Upper lobe of left lung (tissue), 6 donors: ENCODE data around the gene IL1RL1. TPM values are rescaled to one million over a fixed set of nuclear protein-coding genes. Genes with fewer than 3 reads are reported as not detected.
"Not testable (repeated sequence)": the region's sequence is repeated elsewhere in the genome, so short reads cannot be mapped to it uniquely, and the experiment has no call there.

Experiments used
- ATAC-seq, 2 donors: fragments of 200-7000 bp; cut with Tn5 transposase; one replicate each; pipeline ENCODE4 v1.9.1; 2022; ENCODE audit warnings: mild to moderate bottlenecking in 2 of 2, moderate library complexity in 2 of 2; ENCODE audit not compliant: low FRiP score in 2 of 2
- DNase-seq, 2 donors: peaks; one replicate each; pipeline ENCODE4 v3.0.0-alpha.2; 2019 to 2020
- H3K27ac ChIP-seq, 4 donors: fragments of 200-600 bp; sonication (generic); one replicate each; pipeline ENCODE4 v1.5.1; 2016 to 2019
- H3K27me3 ChIP-seq, 4 donors: fragments of 200-600 bp; sonication (generic); one replicate each; pipeline ENCODE4 v1.5.1; 2017 to 2019
- H3K36me3 ChIP-seq, 4 donors: fragments of 200-600 bp; sonication (generic); one replicate each; pipeline ENCODE4 v1.5.1; 2016 to 2019
- H3K4me1 ChIP-seq, 4 donors: fragments of 200-600 bp; sonication (generic); one replicate each; pipeline ENCODE4 v1.5.1; 2018 to 2019
- H3K4me3 ChIP-seq, 4 donors: fragments of 200-600 bp; sonication (generic); one replicate each; pipeline ENCODE4 v1.5.1; 2017 to 2019; ENCODE audit warnings: mild to moderate bottlenecking in 2 of 4, moderate library complexity in 1 of 4
- H3K9me3 ChIP-seq, 4 donors: fragments of 200-600 bp; sonication (generic); one replicate each; pipeline ENCODE4 v1.5.1; 2018 to 2019
- EP300 ChIP-seq, 4 donors: sonication (generic); formaldehyde crosslinking; IDR thresholded peaks; one replicate each; pipeline ENCODE4 v1.5.1; 2017; ENCODE audit warnings: antibody characterized with exemption in 4 of 4, control low read depth in 2 of 4
- POLR2A ChIP-seq, 4 donors: fragments of 450-650 bp; IDR thresholded peaks; one replicate each; pipeline ENCODE4 v1.5.1; 2016 to 2017; ENCODE audit warnings: antibody characterized with exemption in 4 of 4, mild to moderate bottlenecking in 2 of 4
- POLR2AphosphoS5 ChIP-seq, 2 donors: sonication (generic); formaldehyde crosslinking; IDR thresholded peaks; one replicate each; pipeline ENCODE4 v1.5.1; 2017; ENCODE audit warnings: antibody characterized with exemption in 2 of 2
- WGBS, 2 donors: methylation state at CpG; one replicate each; pipeline ENCODE4 v1.1.5; 2017 to 2018; 5-methylcytosine and 5-hydroxymethylcytosine counted together
- total RNA-seq, 6 donors: library from RNA; depleted of rRNA in 4 of 6; stranded (reverse); fragments of >200 nt in 4 of 6; gene quantifications; one replicate each; pipeline versions ENCODE4 v1.1.0 to v1.2.1, GENCODE V29; 2016 to 2021
- TF ChIP-seq, protein P1 (sequence below), 6 experiments: fragments of 450-650 bp in 4 of 6; fragments of 200-600 bp in 2 of 6; sonication (generic) in 2 of 6; IDR thresholded peaks; one replicate each; pipeline ENCODE4 v1.5.1; 2016 to 2019; ENCODE audit warnings: antibody characterized with exemption in 6 of 6
- donor health status: DM: no; HTN: no; CAD: no; lungs with moderate emphysema.
- donor health status: DM: no; HTN: yes; CAD: no; lungs with severe emphysema.

Gene IL1RL1
- total RNA-seq, 6 donors from 2014 or later, result 26.2 to 203 (median 53.1) TPM

DNA sequence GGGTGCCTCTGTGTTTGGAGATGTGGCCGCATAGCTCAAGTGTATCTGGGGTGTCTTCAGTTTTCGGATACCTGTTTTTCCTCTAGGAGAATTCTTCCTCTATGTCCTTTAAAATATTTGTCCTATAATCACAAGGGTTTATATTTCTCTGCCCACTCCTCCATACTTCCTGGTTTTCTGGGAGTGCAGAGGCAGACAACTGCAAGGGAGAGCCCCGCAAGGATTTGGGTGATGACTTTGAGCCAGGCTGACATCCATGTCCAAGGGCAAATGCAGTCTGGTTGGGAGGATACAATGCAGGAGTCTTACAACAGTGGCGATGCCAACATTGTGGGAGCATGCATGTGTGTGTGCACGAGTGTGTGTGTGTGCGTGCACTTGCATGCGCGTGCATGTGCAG, 2.1 kb downstream of the IL1RL1 start:
- ATAC-seq (no peak), DNase-seq (no peak)
- Histone ChIP-seq H3K9me3 (no peaks in the 10 kb centered on the region), H3K4me1 (no peaks in the 10 kb centered on the region), H3K4me3 (no peak overlapping the region), H3K27me3 (no peaks in the 10 kb centered on the region), H3K27ac (no peak overlapping the region), H3K36me3 (no peaks in the 10 kb centered on the region)
- TF ChIP-seq POLR2A (IDR thresholded peaks at IDR 0.05), result no peak
- no peak for TF ChIP-seq EP300 (IDR thresholded peaks at IDR 0.05)
- TF ChIP-seq, protein P1, sequence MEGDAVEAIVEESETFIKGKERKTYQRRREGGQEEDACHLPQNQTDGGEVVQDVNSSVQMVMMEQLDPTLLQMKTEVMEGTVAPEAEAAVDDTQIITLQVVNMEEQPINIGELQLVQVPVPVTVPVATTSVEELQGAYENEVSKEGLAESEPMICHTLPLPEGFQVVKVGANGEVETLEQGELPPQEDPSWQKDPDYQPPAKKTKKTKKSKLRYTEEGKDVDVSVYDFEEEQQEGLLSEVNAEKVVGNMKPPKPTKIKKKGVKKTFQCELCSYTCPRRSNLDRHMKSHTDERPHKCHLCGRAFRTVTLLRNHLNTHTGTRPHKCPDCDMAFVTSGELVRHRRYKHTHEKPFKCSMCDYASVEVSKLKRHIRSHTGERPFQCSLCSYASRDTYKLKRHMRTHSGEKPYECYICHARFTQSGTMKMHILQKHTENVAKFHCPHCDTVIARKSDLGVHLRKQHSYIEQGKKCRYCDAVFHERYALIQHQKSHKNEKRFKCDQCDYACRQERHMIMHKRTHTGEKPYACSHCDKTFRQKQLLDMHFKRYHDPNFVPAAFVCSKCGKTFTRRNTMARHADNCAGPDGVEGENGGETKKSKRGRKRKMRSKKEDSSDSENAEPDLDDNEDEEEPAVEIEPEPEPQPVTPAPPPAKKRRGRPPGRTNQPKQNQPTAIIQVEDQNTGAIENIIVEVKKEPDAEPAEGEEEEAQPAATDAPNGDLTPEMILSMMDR (IDR thresholded peaks at IDR 0.05), result no peak
- TF ChIP-seq POLR2AphosphoS5 (IDR thresholded peaks at IDR 0.05), result no peak
- WGBS, 2 donors, result 84% methylated on average over 8 of the region's 8 CpGs

DNA sequence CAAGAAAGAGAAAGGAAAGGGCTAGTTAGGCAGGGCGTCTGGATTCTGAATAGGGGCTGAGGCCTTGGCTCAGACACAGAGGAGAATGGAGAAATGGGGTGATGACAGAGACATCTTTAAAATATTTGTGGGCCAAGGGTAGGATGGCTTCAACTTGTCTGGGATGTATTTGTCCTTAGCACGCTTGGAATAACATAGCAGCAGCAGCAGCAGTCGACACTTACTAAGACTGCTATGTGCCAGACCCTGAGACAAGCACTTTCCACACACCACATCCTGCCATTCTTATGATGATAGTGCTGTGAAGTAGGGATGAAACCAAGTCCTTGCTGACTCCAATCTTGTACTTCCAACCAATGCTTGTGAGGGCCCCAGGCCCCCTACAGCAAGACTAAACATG, 2.6 kb downstream of the IL1RL1 start:
- 84 to 96% methylated on average over 3 of the region's 3 CpGs for WGBS, 2 donors
- TF ChIP-seq POLR2AphosphoS5 (IDR thresholded peaks at IDR 0.05) (no peak), POLR2A (IDR thresholded peaks at IDR 0.05) (no peak)
- DNase-seq (no peak), ATAC-seq (no peak)
- Histone ChIP-seq H3K9me3 (no peaks in the 10 kb centered on the region), H3K27ac (no peak overlapping the region), H3K36me3 (no peaks in the 10 kb centered on the region), H3K4me1 (no peaks in the 10 kb centered on the region), H3K4me3 (no peak overlapping the region), H3K27me3 (no peaks in the 10 kb centered on the region)

DNA sequence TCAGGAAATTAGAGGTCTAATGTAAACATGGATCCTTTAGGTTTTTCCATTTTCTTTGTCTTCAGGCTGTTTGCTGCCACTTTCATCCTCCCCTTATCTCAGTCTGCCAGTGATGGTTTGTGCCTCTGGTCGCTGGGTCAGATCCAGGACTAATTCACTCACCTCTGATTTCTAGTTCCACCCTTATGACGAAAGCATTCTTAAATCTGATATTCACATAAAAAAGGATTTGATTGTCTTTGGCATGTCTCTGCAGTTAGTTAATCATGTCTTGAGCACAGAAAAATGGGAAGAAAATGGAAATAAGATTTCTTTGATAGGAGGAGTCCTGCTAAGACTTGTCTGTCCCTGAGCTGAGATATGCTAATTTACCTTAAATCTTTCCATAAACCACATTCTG, 4.6 kb downstream of the IL1RL1 start:
- Histone ChIP-seq H3K27ac (no peak overlapping the region), H3K4me1 (no peaks in the 10 kb centered on the region)

DNA sequence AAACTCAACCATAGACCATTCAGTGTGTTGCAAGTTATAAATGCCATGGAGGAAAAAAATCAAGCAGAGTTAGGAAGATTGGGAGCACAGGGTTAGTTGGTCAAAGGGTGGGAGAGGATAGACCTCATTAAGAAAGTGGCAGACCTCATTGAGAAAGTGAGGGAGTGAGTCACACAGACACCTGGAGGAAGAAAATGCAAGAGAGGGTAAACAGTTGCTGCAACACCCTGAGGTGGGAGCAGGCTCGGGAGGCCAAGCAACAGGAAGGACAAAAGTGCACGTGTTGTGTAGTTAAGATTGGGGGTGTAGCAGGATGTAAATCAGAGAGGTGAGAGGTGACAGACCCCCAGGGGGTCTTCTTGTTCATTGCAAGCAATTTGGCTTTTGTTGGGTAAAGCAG, 6.4 kb downstream of the IL1RL1 start:
- Histone ChIP-seq H3K4me1 (no peaks in the 10 kb centered on the region), H3K4me3 (no peak overlapping the region), H3K36me3 (no peaks in the 10 kb centered on the region), H3K9me3 (no peaks in the 10 kb centered on the region), H3K27ac (no peak overlapping the region), H3K27me3 (no peaks in the 10 kb centered on the region)
- WGBS, 2 donors, result 27% methylated on average over 2 of the region's 2 CpGs
- TF ChIP-seq POLR2A (IDR thresholded peaks at IDR 0.05) (no peak), POLR2AphosphoS5 (IDR thresholded peaks at IDR 0.05) (no peak)
- no peak for ATAC-seq
- DNase-seq, result no peak

More for the DNA sequence above, 4.6 kb downstream of the IL1RL1 start:
- TF ChIP-seq POLR2AphosphoS5 (IDR thresholded peaks at IDR 0.05), result no peak
- TF ChIP-seq POLR2A (IDR thresholded peaks at IDR 0.05), result no peak
- TF ChIP-seq, protein P1 (IDR thresholded peaks at IDR 0.05), result no peak
- TF ChIP-seq EP300 (IDR thresholded peaks at IDR 0.05), result no peak
- Histone ChIP-seq H3K4me3 (no peak overlapping the region), H3K36me3 (no peaks in the 10 kb centered on the region), H3K27me3 (no peaks in the 10 kb centered on the region), H3K9me3 (no peaks in the 10 kb centered on the region)
- no peak for DNase-seq
- 63 to 67% methylated on average over 2 of the region's 2 CpGs for WGBS, 2 donors
- no peak for ATAC-seq

DNA sequence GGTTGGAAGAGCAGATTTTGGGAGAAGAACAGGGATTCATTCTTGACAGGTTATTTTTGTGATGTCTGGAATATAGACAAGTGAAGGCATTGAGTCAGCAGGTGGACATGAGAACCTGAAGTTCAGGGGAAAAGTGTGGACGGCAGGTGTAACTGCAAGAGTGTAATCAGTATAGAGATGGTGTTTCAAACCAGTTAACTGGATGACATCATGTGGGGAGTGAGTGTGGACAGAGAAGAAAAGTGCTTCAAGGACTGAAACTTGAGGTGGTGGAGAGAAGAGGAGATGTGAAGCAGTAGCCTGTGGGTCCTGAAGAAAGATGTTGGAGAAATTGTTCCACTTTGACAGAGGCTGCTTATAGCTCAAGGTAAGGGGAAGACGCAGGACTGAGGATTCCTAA, 7.1 kb downstream of the IL1RL1 start:
- Histone ChIP-seq H3K4me3 (no peak overlapping the region), H3K27me3 (no peaks in the 10 kb centered on the region), H3K36me3 (no peaks in the 10 kb centered on the region), H3K9me3 (no peaks in the 10 kb centered on the region), H3K27ac (no peak overlapping the region), H3K4me1 (no peaks in the 10 kb centered on the region)
- WGBS, 2 donors, result 87 to 90% methylated on average over 2 of the region's 2 CpGs
- DNase-seq (no peak), ATAC-seq (no peak)
- TF ChIP-seq EP300 (IDR thresholded peaks at IDR 0.05) (no peak), POLR2AphosphoS5 (IDR thresholded peaks at IDR 0.05) (no peak), POLR2A (IDR thresholded peaks at IDR 0.05) (no peak)
- TF ChIP-seq, protein P1 (IDR thresholded peaks at IDR 0.05), result no peak

DNA sequence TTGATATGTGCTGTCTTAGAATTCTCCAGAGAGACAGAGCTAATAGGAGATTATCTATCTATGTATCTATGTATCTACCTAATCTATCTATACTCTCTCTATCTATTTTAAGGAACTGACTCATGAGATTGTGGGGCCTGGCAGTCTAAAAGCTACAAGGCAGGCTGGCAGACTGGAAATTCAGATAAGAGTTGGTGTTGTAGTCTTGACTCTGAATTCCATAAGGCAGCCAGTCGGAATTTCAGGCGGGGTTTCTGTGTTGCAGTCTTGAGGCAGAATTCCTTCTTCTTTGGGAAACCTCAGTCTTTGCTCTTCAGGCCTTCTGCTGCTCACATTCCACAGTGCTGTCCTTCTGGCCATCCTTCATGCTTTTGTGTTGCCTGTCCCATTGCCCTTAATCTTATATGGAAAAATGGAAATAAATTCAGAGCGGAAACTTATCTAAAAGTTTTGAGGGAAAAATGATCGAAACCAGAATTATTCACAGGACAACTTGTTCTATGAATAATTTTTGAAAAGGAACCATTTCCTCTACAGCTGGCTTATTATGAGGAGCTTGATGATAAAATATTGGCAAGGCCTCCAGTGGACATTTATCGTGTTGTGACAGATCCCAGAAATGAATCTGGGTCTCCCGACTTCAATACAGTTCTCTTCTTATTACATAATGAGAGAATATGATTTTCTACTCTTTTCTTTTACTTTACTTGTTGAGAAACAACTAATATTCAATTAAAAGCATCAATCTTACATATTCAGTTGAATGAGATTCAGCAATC, 10.8 kb downstream of the IL1RL1 start:
- no peak for TF ChIP-seq EP300 (IDR thresholded peaks at IDR 0.05)
- TF ChIP-seq, protein P1 (IDR thresholded peaks at IDR 0.05), result no peak
- TF ChIP-seq POLR2A (IDR thresholded peaks at IDR 0.05), result no peak
- Histone ChIP-seq H3K27ac (no peak overlapping the region), H3K4me3 (no peak overlapping the region), H3K4me1 (no peaks in the 10 kb centered on the region), H3K9me3 (no peaks in the 10 kb centered on the region), H3K27me3 (no peaks in the 10 kb centered on the region), H3K36me3 (no peaks in the 10 kb centered on the region)
- DNase-seq (no peak), ATAC-seq (no peak)
- WGBS, 2 donors, result 59 to 72% methylated on average over 6 of the region's 6 CpGs

DNA sequence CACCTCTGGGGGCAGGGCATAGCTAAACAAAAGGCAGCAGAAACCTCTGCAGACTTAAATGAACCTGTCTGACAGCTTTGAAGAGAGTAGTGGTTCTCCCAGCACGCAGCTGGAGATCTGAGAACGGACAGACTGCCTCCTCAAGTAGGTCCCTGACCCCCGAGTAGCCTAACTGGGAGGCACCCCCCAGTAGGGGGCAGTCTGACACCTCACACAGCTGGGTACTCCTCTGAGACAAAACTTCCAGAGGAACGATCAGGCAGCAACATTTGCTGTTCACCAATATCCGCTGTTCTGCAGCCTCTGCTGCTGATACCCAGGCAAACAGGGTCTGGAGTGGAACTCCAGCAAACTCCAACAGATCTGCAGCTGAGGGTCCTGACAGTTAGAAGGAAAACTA, 13.6 kb downstream of the IL1RL1 start:
- not testable (repeated sequence) for ATAC-seq, H3K9me3 ChIP-seq, H3K4me3 ChIP-seq, H3K27ac ChIP-seq, H3K27me3 ChIP-seq, H3K36me3 ChIP-seq, DNase-seq, H3K4me1 ChIP-seq
- 85 to 97% methylated on average over 5 of the region's 5 CpGs for WGBS, 2 donors
